Loucy (cell line): ENCODE measurements around the gene DGKB.

Experiments
- H2AFZ ChIP-seq: fragments of 200-600 bp; sonication (generic); 2 replicates; pipeline ENCODE4 v1.6.0; 2016; ENCODE audit warnings: antibody characterized with exemption, mild to moderate bottlenecking, low read length, moderate library complexity
- H3F3A ChIP-seq: fragments of 200-600 bp; 2 replicates; pipeline ENCODE4 v1.6.0; 2016; ENCODE audit warnings: antibody characterized with exemption, low read depth, mild to moderate bottlenecking
- H3K27me3 ChIP-seq: fragments of 200-600 bp; sonication (generic); 2 replicates; pipeline ENCODE4 v1.6.1; 2014; ENCODE audit warnings: low read length, mild to moderate bottlenecking; ENCODE audit not compliant: insufficient read depth, poor library complexity, severe bottlenecking
- H3K36me3 ChIP-seq: fragments of 200-600 bp; sonication (generic); 2 replicates; pipeline ENCODE4 v1.6.1; 2016; ENCODE audit warnings: low read length; ENCODE audit not compliant: insufficient read depth
- H3K4me1 ChIP-seq: fragments of 200-600 bp; sonication (generic); 2 replicates; pipeline ENCODE4 v1.5.1; 2014; ENCODE audit warnings: low read length, mild to moderate bottlenecking; ENCODE audit not compliant: insufficient read depth, poor library complexity, severe bottlenecking
- H3K4me2 ChIP-seq: fragments of 200-600 bp; sonication (generic); 2 replicates; pipeline ENCODE4 v1.6.0; 2014; ENCODE audit warnings: antibody characterized with exemption, low read length, low read depth, mild to moderate bottlenecking; ENCODE audit not compliant: poor library complexity, severe bottlenecking
- H3K4me3 ChIP-seq: fragments of 200-600 bp; sonication (generic); 2 replicates; pipeline ENCODE4 v1.5.1; 2014; ENCODE audit warnings: low read length, mild to moderate bottlenecking, mixed read lengths; ENCODE audit not compliant: poor library complexity, severe bottlenecking
- H3K79me2 ChIP-seq: fragments of 200-600 bp; sonication (generic); 2 replicates; pipeline ENCODE4 v1.6.1; 2014; ENCODE audit warnings: low read length; ENCODE audit not compliant: insufficient read depth
- H3K9ac ChIP-seq: fragments of 200-600 bp; sonication (generic); 2 replicates; pipeline ENCODE4 v1.6.0; 2014; ENCODE audit warnings: mild to moderate bottlenecking, low read depth, low read length, moderate library complexity; ENCODE audit not compliant: poor library complexity, severe bottlenecking
- H3K9me2 ChIP-seq: fragments of 200-600 bp; sonication (generic); replicated peaks from 2 replicates; pipeline ENCODE4 v1.6.1; 2016; ENCODE audit warnings: low read depth, low read length, mixed read lengths
- H3K9me3 ChIP-seq: fragments of 200-600 bp; sonication (generic); 2 replicates; pipeline ENCODE4 v1.6.1; 2014; ENCODE audit warnings: mild to moderate bottlenecking, antibody characterized with exemption, low read length, low read depth; ENCODE audit not compliant: insufficient read depth
- H4K20me1 ChIP-seq: fragments of 200-600 bp; sonication (generic); 2 replicates; pipeline ENCODE4 v1.6.0; 2014; ENCODE audit warnings: antibody characterized with exemption, low read length, mild to moderate bottlenecking; ENCODE audit not compliant: insufficient read depth, poor library complexity, severe bottlenecking
- EZH2phosphoT487 ChIP-seq: fragments of 200-600 bp; IDR thresholded peaks from 2 replicates; pipeline ENCODE4 v1.6.1; 2018; ENCODE audit warnings: antibody characterized with exemption, mild to moderate bottlenecking, moderate library complexity, borderline replicate concordance
- TF ChIP-seq, protein P1 (sequence below): fragments of 200-600 bp; sonication (generic); conservative IDR thresholded peaks from 2 replicates; pipeline ENCODE4 v1.5.1; 2014; ENCODE audit warnings: mild to moderate bottlenecking, antibody characterized with exemption, low read length

The DGKB gene

DNA sequence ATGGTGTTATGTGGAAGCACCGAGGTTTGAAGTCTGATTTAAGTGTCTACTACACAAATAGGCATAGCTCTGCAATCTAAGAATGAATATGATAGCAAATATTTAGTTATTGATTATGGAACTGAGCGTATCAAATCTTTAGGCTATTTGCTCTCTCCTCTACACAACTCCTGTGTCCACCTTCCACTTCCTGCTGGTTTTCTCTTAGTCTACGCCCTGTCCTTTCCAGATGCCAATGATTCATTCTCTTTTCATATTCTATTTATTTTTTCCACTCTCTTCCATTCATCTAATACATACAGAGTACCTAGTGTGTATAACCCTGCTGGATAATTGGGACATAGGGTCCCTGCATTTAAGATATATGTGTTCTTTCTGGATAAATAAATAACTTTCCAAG lies 83.7 kb downstream of the DGKB start:
- H3K9me2 ChIP-seq, result no peaks in the 10 kb centered on the region; the same call in 1 of the 2 replicates
- H3K4me2 ChIP-seq, result no peak overlapping the region
- no peak overlapping the region for H2AFZ ChIP-seq
- H3K9ac ChIP-seq, result no peak overlapping the region
- H3F3A ChIP-seq, result no peaks in the 10 kb centered on the region
- no peaks in the 10 kb centered on the region for H3K79me2 ChIP-seq
- no peaks in the 10 kb centered on the region for H3K27me3 ChIP-seq
- no peak overlapping the region for H3K4me3 ChIP-seq
- no peaks in the 10 kb centered on the region for H4K20me1 ChIP-seq
- TF ChIP-seq, protein P1, sequence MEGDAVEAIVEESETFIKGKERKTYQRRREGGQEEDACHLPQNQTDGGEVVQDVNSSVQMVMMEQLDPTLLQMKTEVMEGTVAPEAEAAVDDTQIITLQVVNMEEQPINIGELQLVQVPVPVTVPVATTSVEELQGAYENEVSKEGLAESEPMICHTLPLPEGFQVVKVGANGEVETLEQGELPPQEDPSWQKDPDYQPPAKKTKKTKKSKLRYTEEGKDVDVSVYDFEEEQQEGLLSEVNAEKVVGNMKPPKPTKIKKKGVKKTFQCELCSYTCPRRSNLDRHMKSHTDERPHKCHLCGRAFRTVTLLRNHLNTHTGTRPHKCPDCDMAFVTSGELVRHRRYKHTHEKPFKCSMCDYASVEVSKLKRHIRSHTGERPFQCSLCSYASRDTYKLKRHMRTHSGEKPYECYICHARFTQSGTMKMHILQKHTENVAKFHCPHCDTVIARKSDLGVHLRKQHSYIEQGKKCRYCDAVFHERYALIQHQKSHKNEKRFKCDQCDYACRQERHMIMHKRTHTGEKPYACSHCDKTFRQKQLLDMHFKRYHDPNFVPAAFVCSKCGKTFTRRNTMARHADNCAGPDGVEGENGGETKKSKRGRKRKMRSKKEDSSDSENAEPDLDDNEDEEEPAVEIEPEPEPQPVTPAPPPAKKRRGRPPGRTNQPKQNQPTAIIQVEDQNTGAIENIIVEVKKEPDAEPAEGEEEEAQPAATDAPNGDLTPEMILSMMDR, result no peak
- TF ChIP-seq EZH2phosphoT487, result no peak
- H3K9me3 ChIP-seq, result no peaks in the 10 kb centered on the region
- H3K36me3 ChIP-seq, result no peaks in the 10 kb centered on the region
- H3K4me1 ChIP-seq, result no peaks in the 10 kb centered on the region

DNA sequence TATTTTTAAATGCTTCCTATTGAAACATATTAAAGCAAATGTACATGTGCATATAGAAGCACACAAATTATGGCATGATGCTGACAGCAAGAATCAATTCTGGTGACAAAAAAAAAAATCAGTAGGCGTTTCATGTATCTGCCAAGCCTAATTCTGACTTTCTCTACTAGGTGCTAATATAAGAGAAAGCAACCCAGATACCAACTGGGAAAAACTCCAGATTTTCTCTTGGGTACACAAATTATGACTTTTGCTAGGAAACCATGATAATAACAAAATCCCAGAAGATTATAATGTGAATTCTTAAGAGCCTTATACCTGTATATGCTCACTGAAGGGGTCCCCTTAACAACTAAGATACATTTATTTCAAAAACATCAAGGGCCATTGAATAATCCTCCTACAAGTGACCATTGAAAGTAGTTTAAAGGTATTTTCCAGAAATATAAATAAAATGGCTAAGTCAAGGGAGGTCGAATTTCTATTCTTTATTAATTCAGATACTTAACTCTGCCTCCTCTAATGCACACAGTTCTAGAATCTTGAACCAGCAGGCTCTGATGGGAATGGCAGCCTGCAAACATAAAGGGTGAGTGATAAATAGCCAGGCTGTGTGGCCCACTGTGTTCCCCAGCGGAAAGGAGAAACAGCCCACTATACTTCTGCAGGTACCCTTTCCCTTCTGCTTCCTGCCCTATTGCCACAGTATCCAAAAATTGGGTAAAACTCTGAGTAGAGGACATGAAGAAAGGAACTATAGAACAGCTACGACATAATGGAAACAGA lies 84.5 kb downstream of the DGKB start:
- H3K9ac ChIP-seq, result no peak overlapping the region
- H3K27me3 ChIP-seq, result no peaks in the 10 kb centered on the region
- no peaks in the 10 kb centered on the region for H3K9me3 ChIP-seq
- H3K4me1 ChIP-seq, result no peaks in the 10 kb centered on the region
- H4K20me1 ChIP-seq, result no peaks in the 10 kb centered on the region
- no peak overlapping the region for H3K4me2 ChIP-seq
- no peaks in the 10 kb centered on the region for H3F3A ChIP-seq
- no peaks in the 10 kb centered on the region for H3K79me2 ChIP-seq
- H3K36me3 ChIP-seq, result no peaks in the 10 kb centered on the region
- H3K4me3 ChIP-seq, result no peak overlapping the region
- H3K9me2 ChIP-seq, result no peaks in the 10 kb centered on the region; the same call in 1 of the 2 replicates
- H2AFZ ChIP-seq, result no peak overlapping the region
- no peak for TF ChIP-seq EZH2phosphoT487
- TF ChIP-seq, protein P1, result no peak

- no peak for TF ChIP-seq EZH2phosphoT487
- TF ChIP-seq, protein P1, result no peak
- no peak overlapping the region for H3K4me2 ChIP-seq
Measured at GRCh38 chr7:14807507-14807906, 95.0 kb downstream of the DGKB start.

More at GRCh38 chr7:14807507-14807906, 95.0 kb downstream of the DGKB start:
- no peaks in the 10 kb centered on the region for H3F3A ChIP-seq
- H3K4me3 ChIP-seq, result no peak overlapping the region
- H3K79me2 ChIP-seq, result no peaks in the 10 kb centered on the region
- H2AFZ ChIP-seq, result no peak overlapping the region
- no peaks in the 10 kb centered on the region for H3K27me3 ChIP-seq
- no peaks in the 10 kb centered on the region for H3K4me1 ChIP-seq
- H4K20me1 ChIP-seq, result no peaks in the 10 kb centered on the region
- no peaks in the 10 kb centered on the region for H3K36me3 ChIP-seq
- no peak overlapping the region for H3K9ac ChIP-seq
- H3K9me3 ChIP-seq, result no peaks in the 10 kb centered on the region
- no peaks in the 10 kb centered on the region for H3K9me2 ChIP-seq
